Muscle of arm (tissue), 12 donors: ENCODE data around the gene KCNN2. TPM values are rescaled to one million over a fixed set of nuclear protein-coding genes. Genes with fewer than 3 reads are reported as not detected.

Source experiments
- DNase-seq: peaks from one replicate; pipeline ENCODE4 v3.0.0-alpha.2; 2013
- polyA plus RNA-seq, 12 donors: library from polyadenylated mRNA; unstranded; fragments of 120-200 nt; gene quantifications; one replicate each; pipeline ENCODE4 v1.2.1, GENCODE V29; 2013; ENCODE audit not compliant: insufficient read length in 12 of 12

KCNN2 gene
- polyA plus RNA-seq, 12 donors, result 5.6 to 12.7 (median 10.2) TPM; not detected in 1

DNA sequence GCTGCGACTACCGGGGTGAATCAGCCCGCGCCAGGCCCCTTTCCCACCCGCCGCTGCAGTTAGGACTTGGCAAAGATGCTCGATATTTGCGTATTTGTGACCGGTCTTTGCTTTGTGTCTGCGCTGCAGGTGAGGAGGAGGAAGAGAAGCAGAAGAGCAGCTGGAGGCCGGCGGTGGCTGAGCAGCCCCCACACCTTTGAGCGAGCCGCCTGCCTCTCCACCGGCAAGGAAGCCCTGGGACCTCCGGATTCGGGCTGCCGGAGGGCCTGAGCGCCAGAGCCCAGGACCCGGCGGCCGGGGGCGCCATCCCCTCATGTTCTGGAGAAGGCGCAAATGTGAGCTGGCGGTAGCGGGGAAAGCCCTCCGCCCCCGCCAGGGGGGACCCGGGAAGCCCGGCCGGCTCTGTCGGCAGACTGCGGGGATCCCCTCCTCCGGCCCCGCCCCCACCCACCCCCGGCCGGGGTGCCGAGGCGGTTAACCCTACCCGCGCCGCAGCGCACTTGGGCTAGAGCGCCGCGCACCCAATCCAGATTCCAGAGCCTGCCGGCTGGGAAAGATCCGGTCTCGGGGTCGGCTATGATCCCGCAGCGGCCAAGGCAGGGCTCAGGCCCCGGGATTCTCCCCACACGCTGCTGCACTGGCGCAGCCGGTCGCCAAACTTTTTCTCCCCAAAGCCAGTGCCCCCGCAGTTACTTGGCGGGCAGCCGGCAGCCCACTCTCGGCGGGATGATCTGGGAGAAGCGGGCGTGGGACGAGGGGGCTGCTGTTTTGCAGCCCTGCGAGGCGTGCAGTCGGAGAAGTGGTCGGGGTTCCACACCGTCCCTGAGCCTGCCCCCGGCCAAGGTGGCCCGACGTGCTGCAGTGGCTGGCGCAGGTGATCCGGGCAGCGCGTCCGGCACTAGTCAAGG lies 800 bp upstream of the KCNN2 start:
- DNase-seq, result peak; percentile 45

DNA sequence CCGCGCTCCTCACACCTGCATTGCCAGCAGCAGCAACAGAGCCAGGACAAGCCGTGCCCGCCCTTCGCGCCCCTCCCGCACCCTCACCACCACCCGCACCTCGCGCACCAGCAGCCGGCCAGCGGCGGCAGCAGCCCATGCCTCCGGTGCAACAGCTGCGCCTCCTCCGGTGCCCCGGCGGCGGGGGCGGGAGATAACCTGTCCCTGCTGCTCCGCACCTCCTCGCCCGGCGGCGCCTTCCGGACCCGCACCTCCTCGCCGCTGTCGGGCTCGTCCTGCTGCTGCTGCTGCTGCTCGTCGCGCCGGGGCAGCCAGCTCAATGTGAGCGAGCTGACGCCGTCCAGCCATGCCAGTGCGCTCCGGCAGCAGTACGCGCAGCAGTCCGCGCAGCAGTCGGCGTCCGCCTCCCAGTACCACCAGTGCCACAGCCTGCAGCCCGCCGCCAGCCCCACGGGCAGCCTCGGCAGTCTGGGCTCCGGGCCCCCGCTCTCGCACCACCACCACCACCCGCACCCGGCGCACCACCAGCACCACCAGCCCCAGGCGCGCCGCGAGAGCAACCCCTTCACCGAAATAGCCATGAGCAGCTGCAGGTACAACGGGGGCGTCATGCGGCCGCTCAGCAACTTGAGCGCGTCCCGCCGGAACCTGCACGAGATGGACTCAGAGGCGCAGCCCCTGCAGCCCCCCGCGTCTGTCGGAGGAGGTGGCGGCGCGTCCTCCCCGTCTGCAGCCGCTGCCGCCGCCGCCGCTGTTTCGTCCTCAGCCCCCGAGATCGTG lies 517 bp downstream of the KCNN2 start:
- DNase-seq, result no peak

DNA sequence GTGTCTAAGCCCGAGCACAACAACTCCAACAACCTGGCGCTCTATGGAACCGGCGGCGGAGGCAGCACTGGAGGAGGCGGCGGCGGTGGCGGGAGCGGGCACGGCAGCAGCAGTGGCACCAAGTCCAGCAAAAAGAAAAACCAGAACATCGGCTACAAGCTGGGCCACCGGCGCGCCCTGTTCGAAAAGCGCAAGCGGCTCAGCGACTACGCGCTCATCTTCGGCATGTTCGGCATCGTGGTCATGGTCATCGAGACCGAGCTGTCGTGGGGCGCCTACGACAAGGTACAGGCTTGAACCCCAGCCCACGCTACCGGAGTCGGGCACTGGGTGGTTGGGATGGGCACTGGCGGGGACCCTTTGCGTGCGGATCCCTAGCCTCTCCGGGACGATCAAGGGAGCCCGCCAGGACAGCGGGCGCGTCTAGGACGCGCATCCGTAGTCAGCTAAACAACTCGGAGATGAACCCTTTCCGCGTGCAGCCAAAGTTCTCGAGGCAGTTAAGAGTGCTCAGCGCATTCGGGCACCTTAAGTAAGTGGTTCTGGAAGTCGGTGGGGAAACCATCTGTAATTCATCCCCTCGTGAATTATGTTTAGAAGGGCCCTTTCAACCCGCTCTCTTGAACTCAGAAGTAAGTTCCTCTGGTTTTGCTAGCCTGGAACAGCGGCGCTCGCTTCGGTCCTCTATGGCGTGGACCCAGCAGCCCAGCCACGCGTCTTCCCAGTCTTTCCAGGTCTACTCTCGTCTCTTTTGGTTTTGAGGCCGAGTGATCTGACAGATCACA lies 1.3 kb downstream of the KCNN2 start:
- no peak for DNase-seq

DNA sequence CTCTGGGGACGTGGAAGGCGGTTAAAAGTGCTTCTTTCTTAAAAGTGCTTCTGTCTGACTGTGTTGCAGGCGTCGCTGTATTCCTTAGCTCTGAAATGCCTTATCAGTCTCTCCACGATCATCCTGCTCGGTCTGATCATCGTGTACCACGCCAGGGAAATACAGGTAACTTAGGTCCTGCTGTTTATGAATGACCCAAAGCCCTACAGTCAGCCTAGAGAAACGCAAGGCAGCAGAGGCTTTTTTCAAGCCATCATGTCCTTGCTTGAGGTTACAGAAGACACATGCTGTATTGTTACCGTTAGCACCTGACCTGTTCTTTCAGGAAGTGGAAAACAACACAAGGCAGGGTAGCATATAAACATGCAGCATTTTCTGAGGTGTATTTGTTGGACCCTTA lies 2.0 kb downstream of the KCNN2 start:
- DNase-seq, result no peak

DNA sequence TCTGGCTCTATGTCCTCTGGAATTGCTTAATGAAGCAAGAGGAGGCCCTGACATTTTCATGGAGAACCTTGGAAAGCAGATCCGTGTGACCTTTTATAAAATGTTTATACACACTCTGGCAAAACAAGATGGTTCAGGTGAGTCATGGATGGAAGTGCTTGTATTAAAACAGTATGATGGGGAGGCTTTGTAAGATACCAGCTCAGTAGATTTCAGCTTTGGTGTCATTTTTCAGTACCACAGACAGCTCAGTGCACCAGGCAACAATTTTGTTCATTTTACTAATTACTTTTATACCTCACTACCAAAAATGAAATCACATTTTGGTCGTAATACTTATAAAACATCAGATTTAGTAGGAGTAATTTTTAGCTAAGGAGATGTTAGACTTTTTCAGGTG lies 5.2 kb downstream of the KCNN2 start:
- DNase-seq, result no peak

DNA sequence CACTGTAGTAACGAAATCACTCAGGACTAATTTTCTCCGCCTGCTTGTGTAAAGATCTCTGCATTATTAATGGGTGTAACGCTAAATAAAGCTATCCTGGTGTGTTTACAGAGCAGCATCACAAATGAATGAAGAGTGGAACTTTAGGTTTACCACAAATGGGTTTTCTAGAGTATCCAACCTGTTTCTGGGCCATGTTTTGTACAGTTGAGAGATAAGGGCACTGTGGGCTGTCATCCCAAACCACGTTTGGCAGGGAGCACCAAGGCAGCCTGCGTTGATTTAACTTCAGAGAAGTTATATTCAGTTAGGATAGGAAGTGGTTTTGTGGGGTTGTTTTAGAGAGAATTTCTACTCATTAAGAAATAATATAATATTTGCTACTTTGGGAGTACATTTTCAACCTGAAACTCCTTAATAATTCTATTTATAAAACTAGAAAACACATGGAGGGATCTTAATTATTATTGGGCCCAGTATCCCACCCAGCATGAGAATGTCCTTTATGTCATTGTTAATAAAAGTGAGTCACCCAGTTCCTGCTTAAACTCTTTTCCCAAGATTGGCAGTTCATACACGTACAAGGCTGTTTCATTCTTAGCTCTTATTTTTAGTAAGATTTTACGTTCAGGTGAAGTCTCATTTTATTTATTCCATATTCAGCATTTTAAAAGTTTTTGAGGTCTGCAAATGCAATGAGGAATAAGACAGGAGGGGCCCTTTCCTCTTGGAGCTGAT lies 8.0 kb downstream of the KCNN2 start:
- no peak for DNase-seq

DNA sequence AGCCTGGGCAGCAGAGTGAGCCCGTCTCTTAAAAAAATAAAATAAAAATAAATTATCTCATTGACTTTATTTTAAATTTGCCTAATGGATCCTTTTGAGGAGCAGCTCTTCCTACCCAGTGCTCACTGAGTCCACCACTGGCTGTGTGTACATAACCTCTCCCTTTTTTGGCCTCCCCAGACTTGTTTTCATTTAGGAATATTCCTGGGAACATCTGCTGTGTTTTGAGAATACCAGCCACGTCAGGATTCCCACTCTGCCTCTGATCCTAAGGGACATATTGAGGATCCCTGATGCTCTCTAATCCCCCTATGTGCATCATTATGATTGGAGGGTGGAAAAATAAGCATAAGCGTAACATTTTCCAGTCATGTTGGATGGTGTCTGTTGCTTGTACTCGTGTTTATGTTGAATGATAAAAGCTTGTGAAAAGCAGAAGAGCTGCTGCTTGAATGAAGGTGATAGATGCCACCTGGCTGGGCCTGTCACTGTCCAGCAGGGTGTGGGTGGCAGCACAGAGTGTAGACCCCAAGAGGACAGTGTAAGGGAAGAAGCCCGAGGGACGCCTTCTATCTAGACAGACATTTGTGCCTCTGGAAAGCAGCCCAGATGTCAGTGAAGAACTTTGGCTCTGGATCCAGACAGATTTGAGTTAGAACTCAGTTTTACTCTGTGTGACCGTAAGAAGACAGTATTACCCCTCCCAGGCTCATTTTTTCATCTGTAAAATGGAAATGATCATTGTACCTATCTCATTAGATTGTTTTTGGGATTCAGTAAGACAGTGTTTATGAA lies 15.4 kb downstream of the KCNN2 start:
- DNase-seq, result no peak

DNA sequence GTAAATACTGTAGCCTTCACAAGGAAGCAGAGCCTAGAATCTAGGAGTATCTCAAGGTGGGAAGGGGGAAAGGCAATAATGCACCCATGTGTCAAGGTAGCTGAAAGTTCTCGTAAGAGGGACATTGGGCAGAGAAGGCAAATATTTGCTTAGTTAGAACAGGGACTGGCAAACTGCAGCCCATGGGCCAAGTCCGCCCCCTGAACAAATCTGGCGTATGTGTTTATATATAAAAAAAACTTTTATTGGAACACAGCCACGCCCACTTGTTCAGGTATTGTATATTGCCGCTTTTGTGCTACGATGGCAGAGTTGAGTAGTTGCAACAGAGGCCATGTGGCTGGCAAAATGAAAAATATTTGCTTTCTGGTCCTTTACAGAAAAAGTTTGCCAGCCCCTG lies 16.1 kb downstream of the KCNN2 start:
- no peak for DNase-seq

DNA sequence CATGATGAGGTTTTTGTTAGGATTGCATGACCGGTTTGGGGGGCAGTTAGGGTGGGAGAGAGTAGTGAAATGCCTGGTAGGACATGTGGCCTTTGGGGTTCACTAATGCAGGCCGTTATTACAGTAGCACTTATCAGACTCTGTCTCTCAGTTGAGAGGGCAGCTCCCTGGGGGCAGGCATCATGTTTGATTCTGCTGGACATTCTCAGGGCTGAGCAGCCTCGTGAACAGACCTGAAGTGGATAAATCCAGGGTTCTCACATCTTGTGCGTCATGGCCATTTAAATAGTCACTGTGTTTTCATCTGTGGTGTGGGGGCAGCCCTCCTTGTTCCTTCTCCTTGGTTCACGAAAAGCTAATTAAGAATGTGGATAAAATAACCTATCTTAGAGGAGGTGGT lies 18.9 kb downstream of the KCNN2 start:
- no peak for DNase-seq

DNA sequence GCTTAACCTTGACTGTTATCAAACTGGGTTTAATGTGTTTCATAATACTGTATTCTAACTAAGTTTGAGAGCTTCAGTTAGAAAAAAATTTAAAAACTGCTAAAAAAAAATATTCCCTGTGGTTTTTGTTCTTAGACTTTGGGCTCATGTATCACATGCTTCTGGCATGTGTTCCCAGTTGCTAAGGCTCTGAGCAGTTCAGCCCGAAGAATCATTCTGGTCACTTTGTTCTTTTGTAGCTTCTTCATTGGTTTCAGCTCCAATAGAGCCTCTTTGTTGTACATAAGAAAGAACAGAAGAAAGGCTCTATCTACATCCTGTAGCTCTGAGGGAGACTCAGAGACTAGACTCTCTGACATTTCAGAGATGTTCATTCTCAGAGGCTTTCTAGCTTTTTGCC lies 25.6 kb downstream of the KCNN2 start:
- no peak for DNase-seq

DNA sequence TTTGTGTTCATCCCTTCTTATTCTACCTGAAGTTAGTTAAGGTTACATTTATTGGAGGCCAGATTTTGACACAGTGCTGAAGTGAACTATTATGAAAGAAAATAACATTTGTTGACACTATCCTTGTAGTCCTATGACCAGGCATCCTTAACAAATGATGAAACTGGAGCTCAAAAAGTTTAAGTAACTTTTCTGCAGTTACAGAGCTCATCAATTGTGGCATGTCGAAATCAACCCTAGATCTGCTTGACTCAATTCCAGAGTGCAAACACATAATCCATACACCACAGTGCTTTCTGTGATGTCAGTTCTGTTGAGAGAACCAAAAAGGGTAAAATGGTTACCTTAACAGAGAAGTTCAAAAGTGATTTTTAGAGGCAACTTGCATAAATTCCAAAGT lies 28.6 kb downstream of the KCNN2 start:
- DNase-seq, result no peak

DNA sequence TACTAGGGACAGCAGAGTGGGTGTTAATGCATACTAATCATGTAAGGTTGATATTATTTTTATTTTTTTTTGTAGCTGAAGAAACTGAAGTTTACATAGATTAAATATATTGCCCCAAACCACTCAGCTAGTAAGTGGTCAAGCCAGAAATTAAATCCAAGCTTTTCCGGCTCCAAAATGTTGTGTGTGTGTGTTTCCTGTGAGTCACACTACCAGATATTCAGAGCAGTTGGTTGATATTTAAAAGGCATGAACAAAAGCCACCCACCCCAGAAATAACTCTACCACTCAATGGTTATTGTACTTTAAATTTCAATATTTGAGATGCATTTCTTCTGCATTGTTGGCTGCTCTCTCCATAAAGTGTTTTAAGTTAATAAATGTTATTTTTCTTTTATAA lies 29.5 kb downstream of the KCNN2 start:
- no peak for DNase-seq

DNA sequence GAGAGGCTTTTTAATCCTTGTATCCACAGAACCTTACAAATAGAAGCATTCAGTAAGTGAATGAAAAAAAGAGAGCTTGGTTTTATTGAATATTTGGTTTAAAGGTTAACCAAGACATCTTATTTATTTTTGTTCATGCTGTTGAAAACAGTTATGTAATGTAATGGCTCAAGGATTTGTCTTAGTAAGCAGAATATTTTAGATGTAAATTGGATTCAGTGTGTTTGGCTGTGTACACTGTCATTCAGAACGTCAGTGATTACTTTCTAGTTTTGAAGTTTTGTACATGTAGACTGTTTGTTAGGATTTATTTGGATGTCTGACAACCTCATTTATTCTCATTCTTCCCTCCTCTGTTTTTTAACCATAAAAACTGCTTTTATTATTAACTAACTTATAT lies 31.3 kb downstream of the KCNN2 start:
- no peak for DNase-seq

DNA sequence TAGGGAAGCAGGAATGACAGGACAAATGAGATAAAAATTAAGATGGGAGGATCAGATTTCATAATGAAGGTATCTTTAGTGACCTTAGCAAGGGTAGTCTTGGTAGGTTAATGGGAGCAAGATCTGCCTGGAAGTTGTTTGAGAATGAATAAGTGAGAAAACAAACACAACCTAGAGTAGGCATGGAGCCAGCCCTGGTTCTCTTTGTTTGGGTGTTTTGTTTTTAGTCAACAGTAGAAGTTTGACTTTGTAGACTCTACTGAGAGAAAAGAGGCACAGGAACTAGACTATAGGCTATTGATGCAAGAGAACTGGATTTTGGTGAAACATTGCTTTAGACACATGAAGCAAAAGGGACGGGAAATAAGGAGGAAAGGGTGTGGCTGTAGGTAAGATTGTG lies 40.3 kb downstream of the KCNN2 start:
- DNase-seq, result no peak

DNA sequence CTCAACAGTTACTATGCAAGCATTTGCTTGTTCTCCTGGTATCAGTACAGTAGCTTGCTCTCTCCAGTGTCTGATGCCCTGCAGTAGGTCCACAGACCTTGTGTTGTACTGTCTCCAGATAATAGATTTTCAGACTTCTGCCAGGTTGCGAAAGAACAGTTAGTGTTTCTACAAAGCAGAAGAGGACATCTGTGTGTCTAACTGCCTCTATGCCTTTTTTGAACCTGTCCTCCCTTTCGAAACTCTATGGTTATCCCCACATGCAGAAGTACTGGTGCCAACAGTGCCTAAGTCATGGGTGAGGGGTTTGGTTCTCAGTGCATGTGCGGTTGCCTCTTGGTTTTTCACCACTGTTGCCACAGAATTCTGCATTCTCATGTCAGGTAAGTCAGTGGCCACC lies 45.9 kb downstream of the KCNN2 start:
- no peak for DNase-seq

DNA sequence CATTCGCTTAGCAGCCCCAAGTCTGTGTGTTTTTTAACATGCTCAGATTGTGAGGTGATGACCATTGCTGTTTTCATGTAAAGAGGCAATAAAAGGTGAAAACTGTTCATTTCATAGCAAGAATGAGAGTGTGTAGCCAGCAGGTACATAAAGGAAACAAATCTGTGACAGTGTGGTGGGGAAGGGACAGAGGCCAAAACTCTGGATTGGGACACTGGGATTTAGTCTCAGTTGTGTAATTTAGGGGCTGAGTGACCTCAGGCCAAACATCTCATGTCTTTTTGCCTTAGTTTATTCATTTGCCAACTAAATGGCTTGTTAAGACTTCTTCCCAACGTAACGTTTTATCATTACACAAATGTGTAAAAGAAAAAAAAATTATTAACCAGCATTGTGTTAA lies 47.0 kb downstream of the KCNN2 start:
- DNase-seq, result no peak

DNA sequence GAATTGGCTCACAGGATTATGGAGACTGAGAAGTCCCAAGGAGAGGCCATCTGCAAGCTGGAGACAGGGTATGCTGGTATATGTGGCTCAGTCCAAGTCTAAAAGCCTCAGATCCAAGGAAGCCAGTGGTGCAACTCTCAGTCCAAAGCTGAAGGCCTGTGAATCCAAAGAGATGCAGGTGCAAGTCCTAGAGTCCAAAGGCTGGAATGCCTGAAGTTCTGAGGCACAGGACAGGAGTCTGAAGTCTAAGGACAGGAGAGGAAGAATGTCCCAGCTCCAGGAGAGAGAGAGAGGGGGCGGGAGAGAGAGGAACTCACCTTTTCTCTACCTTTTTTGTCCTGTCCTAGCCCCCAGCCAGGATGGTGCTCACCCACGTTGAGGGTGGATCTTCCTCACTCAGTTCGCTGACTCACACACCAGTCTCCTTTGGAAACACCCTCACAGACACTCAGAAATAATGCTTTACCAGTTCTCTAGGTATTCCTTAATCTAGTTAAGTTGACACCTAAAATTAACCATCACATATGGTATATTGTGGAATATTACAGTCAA lies 49.6 kb downstream of the KCNN2 start:
- no peak for DNase-seq

DNA sequence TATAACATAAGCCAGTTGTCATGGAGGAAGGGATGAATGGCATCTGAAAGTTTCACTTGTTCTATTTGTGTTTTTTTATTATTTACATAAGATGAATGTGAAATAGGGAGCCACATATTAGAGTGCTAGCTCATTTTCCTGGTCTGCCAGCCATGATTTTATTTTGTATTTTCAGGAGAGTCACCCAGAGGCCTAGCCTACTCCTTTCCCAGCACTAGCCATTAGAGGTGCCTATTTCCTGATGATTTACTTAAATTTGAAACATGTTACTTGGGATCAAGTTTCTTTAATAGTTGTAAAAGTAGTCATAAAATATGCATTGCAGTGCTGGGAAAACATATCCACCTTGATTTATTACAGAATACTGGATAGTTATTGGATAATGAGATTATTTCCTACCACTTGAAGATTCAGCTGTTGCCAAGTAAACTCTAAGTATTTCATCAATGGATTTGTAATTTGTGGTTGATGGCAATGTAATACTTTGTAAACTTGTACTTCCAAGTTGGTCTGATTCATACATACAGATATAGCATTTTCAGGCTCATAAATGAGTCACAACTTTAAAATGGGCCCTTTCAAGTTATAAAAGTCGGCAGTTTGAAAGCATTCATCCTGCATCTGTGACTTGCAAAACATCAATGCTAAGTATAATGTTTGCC lies 50.8 kb downstream of the KCNN2 start:
- DNase-seq, result no peak

DNA sequence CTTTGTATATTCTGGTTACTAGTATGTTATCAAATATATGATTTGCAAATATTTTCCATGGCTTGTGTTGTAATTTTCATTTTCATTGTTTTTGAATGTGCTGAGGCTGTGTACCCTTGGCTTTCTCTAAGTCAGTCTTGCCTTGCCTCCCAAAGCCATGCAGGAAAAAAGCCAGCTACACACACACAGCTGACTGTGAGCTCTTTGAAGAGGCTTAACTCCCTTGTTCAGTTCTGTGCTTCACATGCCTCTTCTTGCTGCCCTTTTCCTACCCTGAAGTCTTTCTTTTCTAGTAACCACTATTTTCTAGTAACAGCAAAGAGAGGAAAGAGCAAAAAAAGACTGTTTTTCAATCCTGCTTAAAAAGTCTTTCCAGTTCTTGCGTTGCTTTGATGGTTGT lies 53.9 kb downstream of the KCNN2 start:
- no peak for DNase-seq

DNA sequence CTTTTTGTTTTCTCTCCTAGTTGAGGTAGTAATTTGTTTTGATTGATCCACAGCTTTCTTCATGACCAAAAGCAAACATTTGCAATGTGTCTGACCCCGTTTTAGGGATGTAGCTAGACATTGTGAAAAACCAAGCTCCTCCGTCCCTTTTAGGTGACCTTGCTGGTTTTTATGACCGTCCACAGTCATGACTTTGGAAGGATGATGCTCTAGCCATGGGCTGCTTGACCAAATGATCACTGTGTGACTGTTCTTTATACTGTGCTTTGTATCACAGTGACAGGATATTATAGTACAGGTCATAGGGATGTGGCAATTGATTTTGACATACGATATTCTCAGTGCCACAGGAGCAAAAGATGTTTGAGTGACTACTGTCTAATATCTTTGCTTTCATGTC lies 54.4 kb downstream of the KCNN2 start:
- DNase-seq, result no peak
